CD4-positive, alpha-beta T cell (primary cell): ENCODE results near the gene PTPRT. TPM values are rescaled to one million over a fixed set of nuclear protein-coding genes. Genes with fewer than 3 reads are reported as not detected.

Experiments used
- ATAC-seq: fragments of 200-7000 bp; cut with Tn5 transposase; one replicate; pipeline ENCODE4 v1.10.0; 2022; ENCODE audit warnings: mild to moderate bottlenecking; ENCODE audit not compliant: poor library complexity
- CTCF ChIA-PET: fragments of 350-600 bp; sonication (Branson Sonifier 250); formaldehyde crosslinking; loops from one replicate; lab custom pipeline; 2021; ENCODE audit warnings: antibody characterized with exemption, inconsistent platforms; lab: Charles Lee
- POLR2A ChIA-PET: fragments of 350-600 bp; sonication (Branson Sonifier 250); formaldehyde crosslinking; loops from one replicate; lab custom pipeline; 2021; ENCODE audit warnings: antibody characterized with exemption, inconsistent platforms; lab: Charles Lee
- DNase-seq, 14 experiments: peaks; one replicate each; pipeline ENCODE4 v3.0.0-alpha.2; 2013 to 2020; ENCODE audit warnings: mixed read lengths in 2 of 14
- H3K27ac ChIP-seq, 2 donors: one replicate each; pipeline versions ENCODE4 v1.5.1 to v1.7.0; 2013; ENCODE audit warnings: low read length in 2 of 2, low read depth in 1 of 2, mild to moderate bottlenecking in 1 of 2
- H3K27me3 ChIP-seq, 2 experiments: 1 replicate in 1 of 2; 2 replicates in 1 of 2; pipeline versions ENCODE4 v1.6.1 to v1.7.0; 2013; ENCODE audit warnings: low read length in 2 of 2, control low read depth in 1 of 2, mild to moderate bottlenecking in 1 of 2, moderate library complexity in 1 of 2; ENCODE audit not compliant: insufficient read depth in 2 of 2, control insufficient read depth in 1 of 2
- H3K36me3 ChIP-seq: one replicate; pipeline ENCODE4 v1.6.1; 2013; ENCODE audit warnings: low read length, control low read depth; ENCODE audit not compliant: insufficient read depth
- H3K4me1 ChIP-seq: one replicate; pipeline ENCODE4 v1.6.1; 2013; ENCODE audit warnings: low read length, control low read depth; ENCODE audit not compliant: insufficient read depth
- H3K4me3 ChIP-seq: one replicate; pipeline ENCODE4 v1.5.1; 2013; ENCODE audit warnings: mild to moderate bottlenecking, low read length, moderate library complexity
- H3K9me3 ChIP-seq, 2 experiments: 1 replicate in 1 of 2; 2 replicates in 1 of 2; pipeline versions ENCODE4 v1.6.1 to v1.7.0; 2013; ENCODE audit warnings: low read length in 2 of 2, mild to moderate bottlenecking in 2 of 2, control low read depth in 1 of 2, moderate library complexity in 1 of 2; ENCODE audit not compliant: control insufficient read depth in 1 of 2, insufficient read depth in 1 of 2
- H3K27ac Mint-ChIP-seq: one replicate; pipeline ENCODE4 v1.8.0; 2020; ENCODE audit warnings: mixed read lengths
- H3K27me3 Mint-ChIP-seq: one replicate; pipeline ENCODE4 v1.8.0; 2021; ENCODE audit warnings: mixed read lengths
- H3K36me3 Mint-ChIP-seq: one replicate; pipeline ENCODE4 v1.8.0; 2021; ENCODE audit warnings: low read depth, mixed read lengths
- H3K4me1 Mint-ChIP-seq: one replicate; pipeline ENCODE4 v1.8.0; 2021; ENCODE audit warnings: low read depth, mixed read lengths
- H3K4me3 Mint-ChIP-seq: one replicate; pipeline ENCODE4 v1.8.0; 2020; ENCODE audit warnings: mild to moderate bottlenecking, mixed read lengths
- H3K9me3 Mint-ChIP-seq: one replicate; pipeline ENCODE4 v1.8.0; 2020; ENCODE audit warnings: mixed read lengths
- intact Hi-C, 2 experiments: fragments of 100-400 bp; cut with DNase I in 1 of 2; cut with micrococcal nuclease in 1 of 2; formaldehyde crosslinking; loops; one replicate each; pipeline versions ENCODE4 v1.15.1 to v1.9.0; 2023 to 2025; cut with DNase I, micrococcal nuclease
- total RNA-seq, 174 experiments: library from RNA in 2 of 174; stranded (reverse) in 2 of 174; gene quantifications; one replicate each; pipeline ENCODE4 v1.2.3 and lab custom pipeline; 2021 to 2026
- TF ChIP-seq, protein P1 (sequence below): fragments of 200-600 bp; IDR thresholded peaks from one replicate; pipeline ENCODE4 v1.8.0; 2022; ENCODE audit warnings: antibody characterized with exemption, mild to moderate bottlenecking

Gene PTPRT
- total RNA-seq, 2 experiments from 2014 or later: not detected

- TF ChIP-seq, protein P1, sequence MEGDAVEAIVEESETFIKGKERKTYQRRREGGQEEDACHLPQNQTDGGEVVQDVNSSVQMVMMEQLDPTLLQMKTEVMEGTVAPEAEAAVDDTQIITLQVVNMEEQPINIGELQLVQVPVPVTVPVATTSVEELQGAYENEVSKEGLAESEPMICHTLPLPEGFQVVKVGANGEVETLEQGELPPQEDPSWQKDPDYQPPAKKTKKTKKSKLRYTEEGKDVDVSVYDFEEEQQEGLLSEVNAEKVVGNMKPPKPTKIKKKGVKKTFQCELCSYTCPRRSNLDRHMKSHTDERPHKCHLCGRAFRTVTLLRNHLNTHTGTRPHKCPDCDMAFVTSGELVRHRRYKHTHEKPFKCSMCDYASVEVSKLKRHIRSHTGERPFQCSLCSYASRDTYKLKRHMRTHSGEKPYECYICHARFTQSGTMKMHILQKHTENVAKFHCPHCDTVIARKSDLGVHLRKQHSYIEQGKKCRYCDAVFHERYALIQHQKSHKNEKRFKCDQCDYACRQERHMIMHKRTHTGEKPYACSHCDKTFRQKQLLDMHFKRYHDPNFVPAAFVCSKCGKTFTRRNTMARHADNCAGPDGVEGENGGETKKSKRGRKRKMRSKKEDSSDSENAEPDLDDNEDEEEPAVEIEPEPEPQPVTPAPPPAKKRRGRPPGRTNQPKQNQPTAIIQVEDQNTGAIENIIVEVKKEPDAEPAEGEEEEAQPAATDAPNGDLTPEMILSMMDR: no peak
- ChIA-PET POLR2A (no interaction called here), CTCF (no interaction called here)
- H3K27ac Mint-ChIP-seq: no peak overlapping the region
- no peaks in the 10 kb centered on the region for H3K9me3 ChIP-seq
- DNase-seq (no peak), ATAC-seq (no peak)
- no peaks in the 10 kb centered on the region for H3K27me3 ChIP-seq
- no peaks in the 10 kb centered on the region for H3K36me3 Mint-ChIP-seq
- H3K27me3 Mint-ChIP-seq: no peaks in the 10 kb centered on the region
- no peak overlapping the region for H3K27ac ChIP-seq
- no peaks in the 10 kb centered on the region for H3K4me1 ChIP-seq
- H3K4me3 ChIP-seq: no peak overlapping the region
- intact Hi-C loops: no loop called here
- peaks cover 2% of the 10 kb centered on the region for H3K9me3 Mint-ChIP-seq
- no peaks in the 10 kb centered on the region for H3K36me3 ChIP-seq
- H3K4me3 Mint-ChIP-seq: no peak overlapping the region
- H3K4me1 Mint-ChIP-seq: no peaks in the 10 kb centered on the region
These were observed 754.5 kb downstream of the PTPRT start for GRCh38 chr20:42435230-42435629.

GRCh38 chr20:42432496-42433334 lies 757.0 kb downstream of the PTPRT start:
- no peaks in the 10 kb centered on the region for H3K27me3 ChIP-seq
- CTCF ChIA-PET: no interaction called here
- Mint-ChIP-seq H3K4me1 (no peaks in the 10 kb centered on the region), H3K36me3 (no peaks in the 10 kb centered on the region), H3K27ac (no peak overlapping the region), H3K9me3 (peaks cover 5% of the 10 kb centered on the region), H3K4me3 (no peak overlapping the region), H3K27me3 (peaks cover 4% of the 10 kb centered on the region)
- ATAC-seq (no peak), DNase-seq (no peak)
- intact Hi-C loops: no loop called here
- TF ChIP-seq, protein P1: no peak
- no peaks in the 10 kb centered on the region for H3K9me3 ChIP-seq
- no peak overlapping the region for H3K4me3 ChIP-seq
- H3K36me3 ChIP-seq: no peaks in the 10 kb centered on the region
- H3K4me1 ChIP-seq: no peaks in the 10 kb centered on the region
- no peak overlapping the region for H3K27ac ChIP-seq
- POLR2A ChIA-PET: no interaction called here

DNA sequence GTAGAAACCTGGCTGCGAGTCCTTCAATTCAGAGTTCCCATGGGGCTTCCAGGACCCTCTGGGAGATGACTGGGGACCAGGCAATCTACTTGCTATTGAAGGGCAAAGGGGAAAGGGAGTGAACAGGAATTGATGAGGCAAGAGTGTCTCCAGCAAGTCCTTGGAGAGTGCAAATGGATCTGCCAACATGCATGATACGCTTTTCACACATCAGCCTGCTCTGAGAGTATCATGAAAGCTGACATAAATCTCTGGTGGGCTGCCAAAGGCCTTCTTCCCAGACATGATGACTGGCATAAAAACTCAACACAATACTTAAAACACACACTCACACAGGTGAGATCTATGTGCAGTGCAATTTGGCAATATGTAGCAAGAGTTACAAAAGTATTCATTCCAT lies 759.1 kb downstream of the PTPRT start:
- ATAC-seq (no peak), DNase-seq (no peak)
- H3K36me3 ChIP-seq: no peaks in the 10 kb centered on the region
- no peaks in the 10 kb centered on the region for H3K4me1 ChIP-seq
- H3K27ac ChIP-seq: no peak overlapping the region
- Mint-ChIP-seq H3K9me3 (peaks cover 9% of the 10 kb centered on the region), H3K36me3 (no peaks in the 10 kb centered on the region), H3K4me1 (no peaks in the 10 kb centered on the region), H3K27ac (no peak overlapping the region), H3K27me3 (peaks cover 4% of the 10 kb centered on the region), H3K4me3 (no peak overlapping the region)
- H3K27me3 ChIP-seq: no peaks in the 10 kb centered on the region
- peaks cover 0 to 4% of the 10 kb centered on the region in 2 experiments for H3K9me3 ChIP-seq
- ChIA-PET POLR2A (no interaction called here), CTCF (no interaction called here)
- TF ChIP-seq, protein P1: no peak
- intact Hi-C loops: no loop called here
- H3K4me3 ChIP-seq: no peak overlapping the region
